Smooth muscle cell (in vitro differentiated cells): ENCODE measurements around the gene GUCA2B. TPM values are rescaled to one million over a fixed set of nuclear protein-coding genes. Genes with fewer than 3 reads are reported as not detected.

Source experiments
- DNase-seq: peaks from one replicate; lab custom pipeline; 2025; ENCODE audit not compliant: unreplicated experiment; lab: John Stamatoyannopoulos, UW
- H2AFZ ChIP-seq: fragments of 200-600 bp; sonication (generic); 2 replicates; pipeline ENCODE4 v1.6.0; 2016; ENCODE audit warnings: antibody characterized with exemption, low read depth, mild to moderate bottlenecking
- H3F3A ChIP-seq: fragments of 200-600 bp; sonication (generic); 2 replicates; pipeline ENCODE4 v1.6.0; 2017; ENCODE audit warnings: antibody characterized with exemption, low read depth
- H3K27ac ChIP-seq: fragments of 200-600 bp; sonication (generic); 2 replicates; pipeline ENCODE4 v1.5.1; 2016; ENCODE audit warnings: low read depth, mild to moderate bottlenecking
- H3K27me3 ChIP-seq: fragments of 200-600 bp; sonication (generic); 2 replicates; pipeline ENCODE4 v1.6.1; 2016; ENCODE audit warnings: low read depth, mild to moderate bottlenecking
- H3K36me3 ChIP-seq: fragments of 200-600 bp; sonication (generic); 2 replicates; pipeline ENCODE4 v1.5.1; 2016; ENCODE audit warnings: low read depth
- H3K4me1 ChIP-seq: fragments of 200-600 bp; sonication (generic); 2 replicates; pipeline ENCODE4 v1.5.1; 2016; ENCODE audit warnings: low read depth
- H3K4me2 ChIP-seq: fragments of 200-600 bp; sonication (generic); 2 replicates; pipeline ENCODE4 v1.6.0; 2016; ENCODE audit warnings: mild to moderate bottlenecking
- H3K4me3 ChIP-seq: fragments of 200-600 bp; sonication (generic); 2 replicates; pipeline ENCODE4 v1.5.1; 2016; ENCODE audit warnings: mild to moderate bottlenecking
- H3K79me2 ChIP-seq: fragments of 200-600 bp; sonication (generic); 2 replicates; pipeline ENCODE4 v1.6.0; 2016; ENCODE audit warnings: low read depth, mild to moderate bottlenecking
- H3K9ac ChIP-seq: fragments of 200-600 bp; sonication (generic); 2 replicates; pipeline ENCODE4 v1.6.0; 2016; ENCODE audit warnings: low read depth
- H3K9me3 ChIP-seq: fragments of 200-600 bp; sonication (generic); replicated peaks from 2 replicates; pipeline ENCODE4 v1.5.1; 2016; ENCODE audit warnings: low read depth
- H4K20me1 ChIP-seq: fragments of 200-600 bp; sonication (generic); 2 replicates; pipeline ENCODE4 v1.6.0; 2016; ENCODE audit warnings: low read depth
- CTCF ChIP-seq: fragments of 200-600 bp; sonication (generic); IDR thresholded peaks from 2 replicates; pipeline ENCODE4 v1.5.1; 2017; ENCODE audit warnings: borderline replicate concordance, mild to moderate bottlenecking, antibody characterized with exemption; ENCODE audit not compliant: insufficient read depth, poor library complexity, severe bottlenecking
- WGBS: methylation state at CpG from one replicate; pipeline ENCODE4 v1.1.7; 2016; ENCODE audit warnings: low lambda C conversion rate; 5-methylcytosine and 5-hydroxymethylcytosine counted together
- polyA plus RNA-seq: library from polyadenylated mRNA; unstranded; fragments of >200 nt; fragmentation: Nextera tagmentation; extraction: Ambion mirVana; gene quantifications from 2 replicates; pipeline ENCODE4 v1.2.1, GENCODE V29; 2016
- total RNA-seq: library from RNA; depleted of rRNA; stranded (reverse); fragments of >200 nt; gene quantifications from 2 replicates; pipeline ENCODE4 v1.2.3, GENCODE V29; 2014

The GUCA2B gene
- total and polyA plus RNA-seq, 2 experiments from 2014 or later = not detected

- Histone ChIP-seq H3K4me1 (no peaks in the 10 kb centered on the region), H4K20me1 (no peaks in the 10 kb centered on the region), H3F3A (peaks cover 8% of the 10 kb centered on the region), H3K9ac (no peak overlapping the region), H3K9me3 (no peaks in the 10 kb centered on the region), H3K4me2 (no peak overlapping the region), H3K4me3 (no peak overlapping the region), H3K79me2 (no peaks in the 10 kb centered on the region), H2AFZ (no peak overlapping the region), H3K27ac (no peak overlapping the region), H3K36me3 (no peaks in the 10 kb centered on the region), H3K27me3 (no peaks in the 10 kb centered on the region)
- no peak for DNase-seq
- WGBS = 85% methylated on average over 3 of the region's 3 CpGs
- TF ChIP-seq CTCF = no peak
These were observed 17.8 kb upstream of the GUCA2B start for GRCh38 chr1:42135426-42135825.

- TF ChIP-seq CTCF = no peak
- Histone ChIP-seq H3K79me2 (no peaks in the 10 kb centered on the region), H3K27ac (no peak overlapping the region), H3K9me3 (no peaks in the 10 kb centered on the region), H3K27me3 (no peaks in the 10 kb centered on the region), H4K20me1 (no peaks in the 10 kb centered on the region), H2AFZ (no peak overlapping the region), H3K4me3 (no peak overlapping the region), H3F3A (peaks cover 8% of the 10 kb centered on the region), H3K4me2 (no peak overlapping the region), H3K36me3 (no peaks in the 10 kb centered on the region), H3K9ac (no peak overlapping the region), H3K4me1 (no peaks in the 10 kb centered on the region)
- DNase-seq = no peak
These were observed 16.7 kb upstream of the GUCA2B start for GRCh38 chr1:42136466-42136865.

GRCh38 chr1:42137766-42138165, 15.4 kb upstream of the GUCA2B start:
- H3K27ac ChIP-seq = no peak overlapping the region
- H3K27me3 ChIP-seq = no peaks in the 10 kb centered on the region
- H2AFZ ChIP-seq = no peak overlapping the region
- H3K79me2 ChIP-seq = no peaks in the 10 kb centered on the region
- H3F3A ChIP-seq = peaks cover 8% of the 10 kb centered on the region
- no peak overlapping the region for H3K4me2 ChIP-seq
- H3K36me3 ChIP-seq = no peaks in the 10 kb centered on the region
- 90% methylated on average over 10 of the region's 10 CpGs for WGBS
- H4K20me1 ChIP-seq = no peaks in the 10 kb centered on the region
- no peak for DNase-seq
- no peak overlapping the region for H3K9ac ChIP-seq
- H3K9me3 ChIP-seq = no peaks in the 10 kb centered on the region
- no peaks in the 10 kb centered on the region for H3K4me1 ChIP-seq
- TF ChIP-seq CTCF = no peak
- H3K4me3 ChIP-seq = no peak overlapping the region

GRCh38 chr1:42138586-42138985, 14.6 kb upstream of the GUCA2B start:
- H3F3A ChIP-seq = peaks cover 6% of the 10 kb centered on the region
- H3K9ac ChIP-seq = no peak overlapping the region
- no peak overlapping the region for H2AFZ ChIP-seq
- H3K27ac ChIP-seq = no peak overlapping the region
- H3K4me2 ChIP-seq = no peak overlapping the region
- H3K79me2 ChIP-seq = no peaks in the 10 kb centered on the region
- no peaks in the 10 kb centered on the region for H3K36me3 ChIP-seq
- no peaks in the 10 kb centered on the region for H3K27me3 ChIP-seq
- H3K9me3 ChIP-seq = no peaks in the 10 kb centered on the region
- no peaks in the 10 kb centered on the region for H3K4me1 ChIP-seq
- DNase-seq = no peak
- WGBS = 96% methylated on average over 4 of the region's 4 CpGs
- TF ChIP-seq CTCF = no peak
- H3K4me3 ChIP-seq = no peak overlapping the region
- H4K20me1 ChIP-seq = no peaks in the 10 kb centered on the region
